Measurements from ENCODE around the gene CD4.

The CD4 gene

GRCh38 chr12:6830286-6830890 lies 41.1 kb downstream of the CD4 start:
- no peak for DNase-seq

DNA sequence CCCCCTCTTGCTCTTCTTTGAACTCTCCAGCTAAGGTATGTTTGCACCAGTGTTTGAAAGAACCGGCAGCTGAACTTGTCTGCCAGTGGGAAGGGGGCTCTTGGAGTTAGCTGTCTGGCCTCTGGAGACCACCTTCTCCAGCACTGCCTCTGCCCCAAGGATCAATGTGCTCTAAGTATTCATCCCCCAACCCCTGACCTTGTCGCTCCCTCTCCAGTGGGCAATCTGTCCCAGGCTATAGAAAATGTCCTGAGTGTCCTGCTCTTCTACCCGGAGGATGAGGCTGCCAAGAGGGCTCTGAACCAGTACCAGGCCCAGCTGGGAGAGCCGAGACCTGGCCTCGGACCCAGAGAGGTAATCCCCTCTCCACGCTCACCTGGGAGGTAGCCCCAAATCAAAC lies 41.7 kb downstream of the CD4 start:
- no peak for DNase-seq

DNA sequence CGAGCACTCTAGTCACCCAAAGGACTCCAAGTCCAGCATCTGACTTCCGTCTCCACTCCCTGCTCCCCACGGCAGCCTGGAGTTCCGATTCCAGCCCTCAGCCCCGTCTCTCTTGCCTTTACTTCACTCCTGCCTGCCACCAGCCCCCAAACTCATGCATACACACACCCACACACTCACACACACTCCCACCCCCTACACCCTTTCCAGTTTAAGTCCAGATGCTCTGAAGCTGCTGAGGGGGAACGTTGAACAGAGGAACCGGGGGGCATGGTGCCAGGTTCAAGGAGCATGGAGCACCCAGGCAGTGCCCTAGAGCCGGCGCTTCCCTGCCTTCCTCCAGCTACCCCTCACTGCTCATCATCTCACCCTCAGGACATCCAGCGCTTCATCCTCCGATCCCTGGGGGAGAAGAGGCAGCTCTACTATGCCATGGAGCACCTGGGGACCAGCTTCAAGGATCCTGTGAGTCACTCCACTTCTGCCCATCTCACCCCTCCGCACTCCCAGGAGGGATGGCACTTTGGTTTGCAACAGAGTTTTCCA lies 42.2 kb downstream of the CD4 start:
- no peak for DNase-seq

DNA sequence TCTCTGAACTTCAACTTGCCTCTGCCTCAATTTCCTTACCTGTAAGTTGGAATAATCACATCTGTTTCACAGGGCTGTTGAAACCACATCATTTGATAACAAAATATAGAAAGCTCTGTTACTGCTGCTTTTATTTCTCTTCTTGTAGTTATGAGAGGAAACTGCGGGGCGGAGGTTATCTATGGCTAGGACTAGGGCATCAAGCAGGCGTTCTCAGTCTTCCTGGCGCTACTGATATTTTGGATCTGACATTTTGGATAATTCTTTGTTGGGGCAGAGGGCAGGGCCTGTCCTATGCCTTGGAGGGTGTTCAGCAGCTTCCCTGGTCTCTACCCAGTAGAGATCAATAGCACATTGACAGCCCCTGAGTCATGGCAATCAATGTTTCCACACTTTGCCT lies 42.8 kb downstream of the CD4 start:
- no peak for DNase-seq

DNA sequence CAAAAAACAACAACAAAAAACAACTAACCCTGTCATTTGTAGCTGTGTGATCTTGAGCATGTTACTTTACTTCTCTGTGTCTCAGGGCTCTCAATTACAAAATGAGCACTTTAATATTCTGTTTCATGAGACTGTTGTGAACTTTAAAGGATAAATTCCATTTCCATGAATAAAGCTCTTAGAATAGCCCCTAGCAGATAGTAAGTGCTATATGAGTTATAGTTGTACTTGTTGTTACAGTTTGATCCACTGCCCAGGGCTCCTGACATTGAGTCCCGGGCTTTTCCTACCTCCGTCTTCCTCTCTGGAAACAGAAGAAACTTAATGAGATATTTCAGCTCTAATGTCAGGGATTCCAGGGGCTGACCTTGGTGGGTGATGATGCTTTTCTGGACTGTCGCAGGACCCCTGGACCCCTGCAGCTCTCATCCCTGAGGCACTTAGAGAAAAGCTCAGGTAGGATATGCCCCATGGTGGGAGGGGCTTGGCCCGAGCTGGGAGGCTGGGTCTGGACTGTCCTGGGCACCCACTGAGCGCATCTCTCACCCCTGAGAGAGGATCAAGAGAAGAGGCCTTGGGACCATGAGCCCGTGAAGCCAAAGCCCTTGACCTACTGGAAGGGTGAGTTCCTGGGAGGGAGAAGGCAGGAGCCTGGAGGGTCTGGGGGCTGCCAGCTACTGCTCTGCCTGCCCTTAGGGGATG lies 44.0 kb downstream of the CD4 start:
- DNase-seq, result no peak

- DNase-seq, result no peak
Measured at GRCh38 chr12:6834254-6834653, 44.9 kb downstream of the CD4 start.

- DNase-seq, result no peak
Measured at GRCh38 chr12:6834873-6835272, 45.5 kb downstream of the CD4 start.

DNA sequence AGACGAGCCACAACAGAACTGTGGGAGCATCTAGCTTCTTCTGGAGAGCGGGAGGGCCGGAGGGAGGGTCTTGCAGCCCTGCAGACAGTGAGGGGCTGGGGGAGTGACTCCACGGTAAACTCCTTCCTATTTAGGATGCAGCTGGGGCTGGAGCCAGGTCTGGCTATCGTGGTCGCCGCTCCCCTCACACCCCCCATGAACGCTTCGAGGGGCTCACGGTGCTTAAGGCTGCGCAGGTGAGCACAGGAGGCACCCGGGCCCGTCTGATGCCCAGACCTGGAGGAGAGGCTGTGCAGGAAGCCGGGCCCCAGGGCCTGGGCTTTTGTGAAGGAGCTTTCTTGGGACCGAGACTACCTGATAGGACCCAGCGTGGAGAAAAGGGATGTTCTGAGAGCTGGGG lies 47.5 kb downstream of the CD4 start:
- no peak for DNase-seq

DNA sequence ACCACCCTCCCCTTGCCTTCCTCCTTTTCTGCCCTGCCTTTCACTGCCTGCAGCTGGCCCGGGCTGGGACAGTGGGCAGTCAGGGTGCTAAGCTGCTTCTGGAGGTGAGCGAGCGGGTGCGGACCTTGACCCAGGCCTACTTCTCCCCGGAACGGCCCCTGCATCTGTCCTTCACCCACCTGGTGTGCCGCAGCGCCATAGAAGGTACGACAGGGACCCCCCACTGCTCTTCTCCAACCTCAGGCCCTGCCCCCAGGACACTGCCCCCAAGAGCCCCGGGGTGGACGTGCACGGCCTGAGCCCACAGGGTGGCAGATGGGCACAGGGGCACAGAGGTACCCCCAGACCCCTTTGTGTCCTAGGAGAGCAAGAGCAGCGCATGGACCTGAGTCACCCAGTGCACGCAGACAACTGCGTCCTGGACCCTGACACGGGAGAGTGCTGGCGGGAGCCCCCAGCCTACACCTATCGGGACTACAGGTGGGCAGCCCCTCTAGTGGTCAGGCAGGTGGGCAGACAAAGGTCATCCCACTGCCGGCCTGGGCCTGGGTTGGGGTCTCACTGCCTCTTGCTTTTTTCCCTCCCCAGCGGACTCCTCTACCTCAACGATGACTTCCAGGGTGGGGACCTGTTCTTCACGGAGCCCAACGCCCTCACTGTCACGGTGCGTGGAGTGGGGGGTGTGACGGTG lies 48.2 kb downstream of the CD4 start:
- no peak for DNase-seq

- no peak for DNase-seq
Measured at GRCh38 chr12:6838854-6839253, 49.5 kb downstream of the CD4 start.

- no peak for DNase-seq
Measured at GRCh38 chr12:6839482-6840201, 50.3 kb downstream of the CD4 start.

DNA sequence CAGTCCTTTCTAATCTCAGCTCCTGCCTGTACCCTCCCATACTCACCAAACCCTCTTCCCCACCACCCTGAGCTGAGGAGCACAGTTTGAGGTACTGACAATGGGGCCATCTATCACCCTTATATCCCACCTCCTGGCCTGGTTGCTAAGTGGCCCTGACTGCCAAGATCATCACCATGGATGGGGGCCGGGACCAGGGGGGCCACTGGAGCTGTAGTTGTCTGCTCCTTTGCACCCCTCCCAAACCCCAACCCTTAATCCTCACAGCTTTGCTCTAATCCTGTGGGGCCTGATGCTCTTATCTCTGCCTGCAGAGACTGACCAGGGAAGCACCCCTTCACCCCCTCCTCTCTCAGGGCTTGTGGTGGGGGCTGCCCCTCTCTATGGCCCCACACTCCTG lies 51.0 kb downstream of the CD4 start:
- DNase-seq, result no peak

DNA sequence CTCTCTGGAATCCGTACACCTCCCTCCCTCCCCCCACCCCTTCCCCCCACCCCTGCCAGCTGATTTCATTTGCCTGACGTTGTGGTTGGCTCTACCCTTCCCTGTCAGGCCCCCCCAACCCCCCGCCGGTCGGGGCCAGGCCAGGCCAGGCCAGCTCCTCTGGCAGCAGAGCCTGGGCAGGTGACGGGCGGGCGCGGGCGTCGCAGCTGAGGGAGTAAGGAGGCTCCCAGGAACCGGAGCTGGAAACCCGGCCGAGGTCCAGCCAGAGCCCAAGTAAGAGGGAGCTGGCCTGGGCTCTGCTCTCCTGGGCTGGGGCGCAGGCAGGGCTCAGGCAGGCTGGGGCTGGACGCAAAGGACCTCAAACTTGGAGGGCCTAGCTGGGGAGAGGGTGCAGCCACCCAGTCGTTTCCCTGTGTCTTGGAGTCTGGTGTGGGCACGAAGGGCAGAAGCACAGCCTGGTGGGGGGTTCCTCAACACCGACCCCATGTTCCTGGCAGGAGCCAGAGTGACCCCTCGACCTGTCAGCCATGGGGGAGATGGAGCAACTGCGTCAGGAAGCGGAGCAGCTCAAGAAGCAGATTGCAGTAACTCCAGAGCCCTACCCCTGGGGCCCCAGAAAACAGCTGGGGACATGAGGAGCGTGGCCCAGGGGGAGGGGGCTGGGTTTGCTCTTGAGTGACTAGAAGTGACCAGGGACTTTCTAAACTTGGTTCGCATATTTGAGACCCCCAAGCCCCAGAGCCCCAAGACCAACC lies 51.6 kb downstream of the CD4 start, which contains the start of gene GNB3:
Gene GNB3 (plus strand): TSS at position 165 of the 755 bp plus-strand sequence. CDS start 363 bp downstream, at position 528.
- no peak for DNase-seq

- DNase-seq, result no peak
Measured at GRCh38 chr12:6842075-6842474, 52.7 kb downstream of the CD4 start.

- no peak for DNase-seq
Measured at GRCh38 chr12:6843118-6843902, 54.0 kb downstream of the CD4 start.

GRCh38 chr12:6845395-6845794 lies 56.1 kb downstream of the CD4 start:
- no peak for DNase-seq

GRCh38 chr12:6846316-6846869 lies 57.1 kb downstream of the CD4 start:
- DNase-seq, result no peak

- no peak for DNase-seq
Measured at GRCh38 chr12:6847676-6848075, 58.3 kb downstream of the CD4 start.

DNA sequence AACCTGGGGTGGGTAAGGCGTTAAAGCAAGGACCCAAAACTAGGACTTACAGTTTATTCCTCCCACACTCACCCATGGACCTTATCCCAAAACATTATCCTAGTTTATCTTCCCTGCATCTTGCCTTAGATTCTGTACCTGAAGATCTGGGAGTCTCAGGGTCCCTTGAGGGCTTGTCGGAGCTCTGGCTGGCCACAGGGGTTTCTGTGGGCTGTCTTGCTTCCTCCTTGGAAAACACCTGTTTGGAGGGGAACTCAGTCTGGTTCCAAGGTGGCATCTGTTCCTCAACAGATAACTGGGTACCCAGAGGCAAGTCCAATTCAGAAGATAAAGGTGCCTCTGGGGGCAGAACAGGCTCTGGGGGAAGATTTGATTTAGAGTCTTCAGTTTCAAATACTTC lies 60.1 kb downstream of the CD4 start:
- DNase-seq, result no peak

DNA sequence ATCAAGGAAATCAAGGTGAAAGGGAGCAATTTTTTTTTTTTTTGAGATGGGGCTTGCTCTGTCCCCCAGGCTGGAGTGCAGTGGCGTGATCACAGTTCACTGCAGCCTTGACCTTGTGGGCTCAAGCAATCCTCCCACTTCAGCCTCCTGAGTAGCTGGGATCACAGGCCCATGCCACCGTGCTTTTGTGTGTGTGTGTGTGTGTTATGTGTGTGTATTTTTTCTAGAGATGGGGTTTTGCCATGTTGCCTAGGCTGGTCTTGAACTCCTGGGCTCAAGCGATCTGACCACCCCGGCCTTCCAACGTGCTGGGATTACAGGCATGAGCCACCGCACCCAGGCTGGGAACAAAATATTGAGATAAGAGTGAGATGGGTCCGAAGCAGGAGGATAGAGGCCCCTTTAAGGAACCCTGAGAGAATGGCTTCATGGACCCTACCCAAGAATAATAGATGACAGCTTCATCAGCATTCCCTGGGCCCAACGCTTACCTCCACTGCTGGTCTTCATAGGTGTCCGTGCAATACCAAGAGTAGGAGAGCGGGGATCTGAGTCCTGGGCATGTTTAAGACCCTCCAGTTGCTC lies 60.7 kb downstream of the CD4 start:
- DNase-seq, result no peak

GRCh38 chr12:6850796-6851152 lies 61.4 kb downstream of the CD4 start:
- DNase-seq, result no peak

Data from activated T-cell treated with anti-CD3 and anti-CD28 coated beads, Interleukin-2, amount 50 U/mL, for 1 hour (primary cell).